Neural cell (in vitro differentiated cells): ENCODE data around the gene SIMC1.
"Not testable (repeated sequence)": the region's sequence is repeated elsewhere in the genome, so short reads cannot be mapped to it uniquely, and the experiment has no call there.

Source experiments
- CTCF ChIP-seq: fragments of 450-650 bp; IDR thresholded peaks from 2 replicates; pipeline ENCODE4 v1.5.1; 2014; ENCODE audit warnings: antibody characterized with exemption, mild to moderate bottlenecking, moderate library complexity; ENCODE audit not compliant: poor library complexity, severe bottlenecking
- EP300 ChIP-seq: fragments of 450-650 bp; conservative IDR thresholded peaks from 2 replicates; pipeline ENCODE4 v1.6.1; 2014; ENCODE audit warnings: antibody characterized with exemption, mild to moderate bottlenecking, moderate library complexity; ENCODE audit not compliant: poor library complexity, severe bottlenecking
- EZH2 ChIP-seq: fragments of 200-600, 300-800 bp; shearing (Covaris generic), sonication (generic); IDR thresholded peaks from 2 replicates; pipeline ENCODE4 v1.6.1; 2014; ENCODE audit warnings: antibody characterized with exemption, low read length, borderline replicate concordance, mild to moderate bottlenecking; ENCODE audit not compliant: insufficient read depth, poor library complexity, severe bottlenecking
- POLR2AphosphoS5 ChIP-seq: IDR thresholded peaks from 2 replicates; pipeline ENCODE4 v1.6.1; 2012
- REST ChIP-seq: IDR thresholded peaks from 2 replicates; pipeline ENCODE4 v1.6.1; 2012; ENCODE audit warnings: borderline replicate concordance

GRCh38 chr5:176192722-176193117, 45.5 kb upstream of the SIMC1 start:
- TF ChIP-seq POLR2AphosphoS5, CTCF, EZH2, REST, EP300: not testable (repeated sequence)
